GM23338 (cell line): ENCODE data around the gene CGB3. TPM values are rescaled to one million over a fixed set of nuclear protein-coding genes. Genes with fewer than 3 reads are reported as not detected.

Experiments
- ATAC-seq: fragments of 200-7000 bp; cut with Tn5 transposase; 3 replicates; pipeline ENCODE4 v1.9.1; 2020
- DNase-seq: peaks from one replicate; pipeline ENCODE4 v3.0.0-alpha.2; 2015; ENCODE audit warnings: low spot score
- H2AFZ ChIP-seq: fragments of 200-600 bp; sonication (generic); 2 replicates; pipeline ENCODE4 v1.8.0; 2016; ENCODE audit warnings: antibody characterized with exemption, mild to moderate bottlenecking, moderate library complexity
- H3F3A ChIP-seq: fragments of 200-600 bp; sonication (generic); replicated peaks from 2 replicates; pipeline ENCODE4 v1.8.0; 2017; ENCODE audit warnings: antibody characterized with exemption, mixed run types, low read depth
- H3K27ac ChIP-seq: fragments of 200-600 bp; sonication (generic); 2 replicates; pipeline ENCODE4 v1.6.1; 2016; ENCODE audit warnings: low read depth
- H3K27me3 ChIP-seq: fragments of 200-600 bp; sonication (generic); 2 replicates; pipeline ENCODE4 v1.8.0; 2016; ENCODE audit warnings: mild to moderate bottlenecking, mixed run types, moderate library complexity; ENCODE audit not compliant: insufficient read depth
- H3K36me3 ChIP-seq: fragments of 200-600 bp; sonication (generic); 2 replicates; pipeline ENCODE4 v1.8.0; 2016; ENCODE audit warnings: mild to moderate bottlenecking; ENCODE audit not compliant: insufficient read depth
- H3K4me1 ChIP-seq: fragments of 200-600 bp; sonication (generic); 2 replicates; pipeline ENCODE4 v1.8.0; 2016; ENCODE audit warnings: mild to moderate bottlenecking, moderate library complexity; ENCODE audit not compliant: insufficient read depth
- H3K4me2 ChIP-seq: fragments of 200-600 bp; sonication (generic); 2 replicates; pipeline ENCODE4 v1.7.1; 2017; ENCODE audit warnings: mixed run types
- H3K4me3 ChIP-seq: fragments of 200-600 bp; sonication (generic); 2 replicates; pipeline ENCODE4 v1.6.1; 2016; ENCODE audit warnings: mixed run types
- H3K79me2 ChIP-seq: fragments of 200-600 bp; sonication (generic); replicated peaks from 2 replicates; pipeline ENCODE4 v1.8.0; 2017; ENCODE audit warnings: mild to moderate bottlenecking; ENCODE audit not compliant: insufficient read depth
- H3K9me2 ChIP-seq: fragments of 200-600 bp; sonication (generic); 2 replicates; pipeline ENCODE4 v1.8.0; 2017; ENCODE audit not compliant: insufficient read depth
- H4K20me1 ChIP-seq: fragments of 200-600 bp; sonication (generic); replicated peaks from 2 replicates; pipeline ENCODE4 v1.8.0; 2017; ENCODE audit warnings: mild to moderate bottlenecking; ENCODE audit not compliant: insufficient read depth
- H3K27ac Mint-ChIP-seq: 2 replicates; pipeline ENCODE4 v1.8.0; 2020; ENCODE audit warnings: inconsistent platforms, mild to moderate bottlenecking, moderate library complexity, mixed read lengths
- H3K27me3 Mint-ChIP-seq: 3 replicates; pipeline ENCODE4 v1.8.0; 2022; ENCODE audit warnings: low read depth, mild to moderate bottlenecking, moderate library complexity, mixed read lengths, inconsistent platforms; ENCODE audit not compliant: insufficient read depth, poor library complexity
- H3K36me3 Mint-ChIP-seq: 3 replicates; pipeline ENCODE4 v1.8.0; 2021; ENCODE audit warnings: low read depth, mild to moderate bottlenecking, inconsistent platforms, moderate library complexity, mixed read lengths
- H3K4me1 Mint-ChIP-seq: 3 replicates; pipeline ENCODE4 v1.8.0; 2020; ENCODE audit warnings: mild to moderate bottlenecking, inconsistent platforms, mixed read lengths
- H3K4me3 Mint-ChIP-seq: 3 replicates; pipeline ENCODE4 v1.8.0; 2021; ENCODE audit warnings: moderate library complexity, mild to moderate bottlenecking, inconsistent platforms, mixed read lengths
- H3K9me3 Mint-ChIP-seq: 3 replicates; pipeline ENCODE4 v1.8.0; 2020; ENCODE audit warnings: moderate library complexity, mild to moderate bottlenecking, inconsistent platforms, mixed read lengths
- CTCF ChIP-seq, 2 experiments: fragments of 200-600 bp in 1 of 2; sonication (generic) in 1 of 2; conservative IDR thresholded peaks; 2 replicates each; pipeline versions ENCODE4 v1.5.1 to v1.6.1; 2016 to 2017; ENCODE audit warnings: antibody characterized with exemption in 2 of 2, low read depth in 2 of 2, mild to moderate bottlenecking in 2 of 2, moderate library complexity in 1 of 2
- ETS1 ChIP-seq: IDR thresholded peaks from 2 replicates; pipeline ENCODE4 v1.6.1; 2016; ENCODE audit warnings: antibody characterized with exemption
- EZH2phosphoT487 ChIP-seq: fragments of 200-600 bp; sonication (generic); IDR thresholded peaks from one replicate; pipeline ENCODE4 v1.8.1; 2018; ENCODE audit warnings: antibody characterized with exemption; ENCODE audit not compliant: unreplicated experiment
- JUNB ChIP-seq: IDR thresholded peaks from one replicate; pipeline ENCODE4 v1.6.1; 2016; ENCODE audit warnings: antibody characterized with exemption; ENCODE audit not compliant: unreplicated experiment
- NANOG ChIP-seq: IDR thresholded peaks from 2 replicates; pipeline ENCODE4 v1.6.1; 2016; ENCODE audit warnings: antibody characterized with exemption, borderline replicate concordance
- REST ChIP-seq: IDR thresholded peaks from one replicate; pipeline ENCODE4 v1.6.1; 2018; ENCODE audit warnings: antibody characterized with exemption; ENCODE audit not compliant: unreplicated experiment
- STAT1 ChIP-seq: IDR thresholded peaks from one replicate; pipeline ENCODE4 v1.6.1; 2016; ENCODE audit warnings: antibody characterized with exemption; ENCODE audit not compliant: unreplicated experiment
- ZNF331 ChIP-seq: fragments of 250-450 bp; sonication (Bioruptor Pico); IDR thresholded peaks from 2 replicates; pipeline ENCODE4 v1.5.0; 2020; ENCODE audit warnings: low read depth, mild to moderate bottlenecking, moderate library complexity
- polyA plus RNA-seq: library from polyadenylated mRNA; unstranded; fragments of >200 nt; fragmentation: Nextera tagmentation; extraction: Ambion mirVana; gene quantifications from 2 replicates; pipeline ENCODE4 v1.2.1, GENCODE V29; 2016
- total RNA-seq: library from RNA; depleted of rRNA; stranded (reverse); fragments of >200 nt; shearing (Covaris generic); gene quantifications from 2 replicates; pipeline ENCODE4 v1.2.3, GENCODE V29; 2014
- TF ChIP-seq, protein P1 (sequence below): fragments of 250-450 bp; sonication (Bioruptor Pico); IDR thresholded peaks from 2 replicates; pipeline ENCODE4 v1.5.0; 2020; ENCODE audit warnings: mild to moderate bottlenecking, moderate library complexity

Gene CGB3
- total and polyA plus RNA-seq, 2 experiments from 2014 or later, result not detected

DNA sequence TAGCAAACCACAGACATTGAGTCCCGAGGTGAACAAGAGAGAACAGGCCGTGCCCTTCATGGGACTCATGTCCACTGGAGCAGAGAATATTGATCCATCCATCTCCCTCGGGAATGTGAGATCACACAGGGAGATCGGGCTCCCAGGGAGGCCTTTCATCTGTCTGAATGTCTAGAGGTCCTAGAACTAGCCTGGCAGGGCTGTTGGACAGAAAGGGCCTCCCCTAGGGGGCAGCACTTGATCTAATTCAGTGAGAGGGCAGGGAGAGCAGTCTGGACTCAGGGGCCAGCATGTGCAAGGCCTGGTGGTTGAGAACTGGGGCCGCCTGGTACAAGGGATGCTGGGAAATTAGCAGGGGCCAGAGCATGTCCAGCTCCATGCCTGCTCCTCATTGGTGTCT lies 26.2 kb downstream of the CGB3 start:
- Mint-ChIP-seq H3K4me1 (peaks cover 28% of the 10 kb centered on the region), H3K4me3 (no peak overlapping the region; the same call in 2 of the 3 replicates), H3K9me3 (no peaks in the 10 kb centered on the region), H3K27ac (peak overlapping the region; percentile 78; the same call in 1 of the 2 replicates), H3K27me3 (peaks cover 16% of the 10 kb centered on the region), H3K36me3 (peaks cover 17% of the 10 kb centered on the region)
- H3F3A ChIP-seq, result peaks cover 14% of the 10 kb centered on the region; the same call in 1 of the 2 replicates
- no peaks in the 10 kb centered on the region for H3K27me3 ChIP-seq
- no peak overlapping the region for H3K4me3 ChIP-seq
- DNase-seq, result peak; percentile 95
- H2AFZ ChIP-seq, result no peak overlapping the region
- peaks cover 50% of the 10 kb centered on the region for H3K79me2 ChIP-seq
- peak; percentile 33 for ATAC-seq
- peaks cover 6% of the 10 kb centered on the region; the same call in 1 of the 2 replicates for H3K4me1 ChIP-seq
- TF ChIP-seq, protein P1, sequence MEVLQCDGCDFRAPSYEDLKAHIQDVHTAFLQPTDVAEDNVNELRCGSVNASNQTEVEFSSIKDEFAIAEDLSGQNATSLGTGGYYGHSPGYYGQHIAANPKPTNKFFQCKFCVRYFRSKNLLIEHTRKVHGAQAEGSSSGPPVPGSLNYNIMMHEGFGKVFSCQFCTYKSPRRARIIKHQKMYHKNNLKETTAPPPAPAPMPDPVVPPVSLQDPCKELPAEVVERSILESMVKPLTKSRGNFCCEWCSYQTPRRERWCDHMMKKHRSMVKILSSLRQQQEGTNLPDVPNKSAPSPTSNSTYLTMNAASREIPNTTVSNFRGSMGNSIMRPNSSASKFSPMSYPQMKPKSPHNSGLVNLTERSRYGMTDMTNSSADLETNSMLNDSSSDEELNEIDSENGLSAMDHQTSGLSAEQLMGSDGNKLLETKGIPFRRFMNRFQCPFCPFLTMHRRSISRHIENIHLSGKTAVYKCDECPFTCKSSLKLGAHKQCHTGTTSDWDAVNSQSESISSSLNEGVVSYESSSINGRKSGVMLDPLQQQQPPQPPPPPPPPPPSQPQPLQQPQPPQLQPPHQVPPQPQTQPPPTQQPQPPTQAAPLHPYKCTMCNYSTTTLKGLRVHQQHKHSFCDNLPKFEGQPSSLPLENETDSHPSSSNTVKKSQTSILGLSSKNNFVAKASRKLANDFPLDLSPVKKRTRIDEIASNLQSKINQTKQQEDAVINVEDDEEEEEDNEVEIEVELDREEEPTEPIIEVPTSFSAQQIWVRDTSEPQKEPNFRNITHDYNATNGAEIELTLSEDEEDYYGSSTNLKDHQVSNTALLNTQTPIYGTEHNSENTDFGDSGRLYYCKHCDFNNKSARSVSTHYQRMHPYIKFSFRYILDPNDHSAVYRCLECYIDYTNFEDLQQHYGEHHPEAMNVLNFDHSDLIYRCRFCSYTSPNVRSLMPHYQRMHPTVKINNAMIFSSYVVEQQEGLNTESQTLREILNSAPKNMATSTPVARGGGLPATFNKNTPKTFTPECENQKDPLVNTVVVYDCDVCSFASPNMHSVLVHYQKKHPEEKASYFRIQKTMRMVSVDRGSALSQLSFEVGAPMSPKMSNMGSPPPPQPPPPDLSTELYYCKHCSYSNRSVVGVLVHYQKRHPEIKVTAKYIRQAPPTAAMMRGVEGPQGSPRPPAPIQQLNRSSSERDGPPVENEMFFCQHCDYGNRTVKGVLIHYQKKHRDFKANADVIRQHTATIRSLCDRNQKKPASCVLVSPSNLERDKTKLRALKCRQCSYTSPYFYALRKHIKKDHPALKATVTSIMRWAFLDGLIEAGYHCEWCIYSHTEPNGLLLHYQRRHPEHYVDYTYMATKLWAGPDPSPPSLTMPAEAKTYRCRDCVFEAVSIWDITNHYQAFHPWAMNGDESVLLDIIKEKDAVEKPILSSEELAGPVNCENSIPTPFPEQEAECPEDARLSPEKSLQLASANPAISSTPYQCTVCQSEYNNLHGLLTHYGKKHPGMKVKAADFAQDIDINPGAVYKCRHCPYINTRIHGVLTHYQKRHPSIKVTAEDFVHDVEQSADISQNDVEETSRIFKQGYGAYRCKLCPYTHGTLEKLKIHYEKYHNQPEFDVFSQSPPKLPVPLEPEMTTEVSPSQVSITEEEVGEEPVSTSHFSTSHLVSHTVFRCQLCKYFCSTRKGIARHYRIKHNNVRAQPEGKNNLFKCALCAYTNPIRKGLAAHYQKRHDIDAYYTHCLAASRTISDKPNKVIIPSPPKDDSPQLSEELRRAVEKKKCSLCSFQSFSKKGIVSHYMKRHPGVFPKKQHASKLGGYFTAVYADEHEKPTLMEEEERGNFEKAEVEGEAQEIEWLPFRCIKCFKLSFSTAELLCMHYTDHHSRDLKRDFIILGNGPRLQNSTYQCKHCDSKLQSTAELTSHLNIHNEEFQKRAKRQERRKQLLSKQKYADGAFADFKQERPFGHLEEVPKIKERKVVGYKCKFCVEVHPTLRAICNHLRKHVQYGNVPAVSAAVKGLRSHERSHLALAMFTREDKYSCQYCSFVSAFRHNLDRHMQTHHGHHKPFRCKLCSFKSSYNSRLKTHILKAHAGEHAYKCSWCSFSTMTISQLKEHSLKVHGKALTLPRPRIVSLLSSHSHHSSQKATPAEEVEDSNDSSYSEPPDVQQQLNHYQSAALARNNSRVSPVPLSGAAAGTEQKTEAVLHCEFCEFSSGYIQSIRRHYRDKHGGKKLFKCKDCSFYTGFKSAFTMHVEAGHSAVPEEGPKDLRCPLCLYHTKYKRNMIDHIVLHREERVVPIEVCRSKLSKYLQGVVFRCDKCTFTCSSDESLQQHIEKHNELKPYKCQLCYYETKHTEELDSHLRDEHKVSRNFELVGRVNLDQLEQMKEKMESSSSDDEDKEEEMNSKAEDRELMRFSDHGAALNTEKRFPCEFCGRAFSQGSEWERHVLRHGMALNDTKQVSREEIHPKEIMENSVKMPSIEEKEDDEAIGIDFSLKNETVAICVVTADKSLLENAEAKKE, result no peak
- TF ChIP-seq CTCF (conservative IDR thresholded peaks at IDR 0.05; ENCODE audit: low read depth in 2 of 2), result peak; percentile 78 to 82
- no peak overlapping the region for H3K27ac ChIP-seq
- H3K36me3 ChIP-seq, result 0 out of 2 replicates have a peak, but pooled peaks cover 3% of the 10 kb centered on the region
- no peak overlapping the region for H3K4me2 ChIP-seq
- H3K9me2 ChIP-seq, result no peaks in the 10 kb centered on the region
- peaks cover 17% of the 10 kb centered on the region for H4K20me1 ChIP-seq

GRCh38 chr19:48994035-48994386 lies 30.1 kb downstream of the CGB3 start:
- peaks cover 15% of the 10 kb centered on the region for H3K27me3 Mint-ChIP-seq
- TF ChIP-seq STAT1, result no peak
- no peak for TF ChIP-seq ETS1
- no peak for TF ChIP-seq REST
- TF ChIP-seq JUNB, result no peak
- TF ChIP-seq ZNF331 (CRISPR knock-in tag), result no peak
- TF ChIP-seq NANOG, result no peak
- TF ChIP-seq EZH2phosphoT487, result no peak

More at GRCh38 chr19:48994035-48994386, 30.1 kb downstream of the CGB3 start:
- no peak for DNase-seq
- no peaks in the 10 kb centered on the region for H3K9me2 ChIP-seq
- H3K27me3 ChIP-seq, result no peaks in the 10 kb centered on the region
- ATAC-seq, result no peak
- peaks cover 13% of the 10 kb centered on the region; the same call in 1 of the 2 replicates for H3K4me1 ChIP-seq
- H3K36me3 ChIP-seq, result no peaks in the 10 kb centered on the region
- peaks cover 65% of the 10 kb centered on the region for H3K79me2 ChIP-seq
- peak overlapping the region; percentile 100 for H3K4me3 ChIP-seq
- H3K36me3 Mint-ChIP-seq, result peaks cover 21% of the 10 kb centered on the region
- peaks cover 9% of the 10 kb centered on the region; the same call in 1 of the 2 replicates for H4K20me1 ChIP-seq
- no peaks in the 10 kb centered on the region for H3K9me3 Mint-ChIP-seq
- H2AFZ ChIP-seq, result no peak overlapping the region
- H3K4me1 Mint-ChIP-seq, result peaks cover 31% of the 10 kb centered on the region
- 0 out of 2 replicates have a peak, but pooled peaks cover 7% of the 10 kb centered on the region for H3F3A ChIP-seq
- peak overlapping the region; percentile 96 for H3K4me2 ChIP-seq
- peak overlapping the region; percentile 98 for H3K27ac Mint-ChIP-seq
- H3K4me3 Mint-ChIP-seq, result peak overlapping the region; percentile 96
- H3K27ac ChIP-seq, result no peak overlapping the region
